NK-92 treated with Interleukin-12 subunit alpha and Interleukin-12 subunit beta, amount 100 ng/mL, for 24 hours (cell line): ENCODE results near the gene FLG.
"Not testable (repeated sequence)": the region's sequence is repeated elsewhere in the genome, so short reads cannot be mapped to it uniquely, and the experiment has no call there.

ENCODE experiments used
- DNase-seq: peaks from one replicate; lab custom pipeline; 2025; lab: John Stamatoyannopoulos, UW

FLG gene

GRCh38 chr1:152256394-152256793 lies 68.6 kb downstream of the FLG start:
- not testable (repeated sequence) for DNase-seq
